GM21526 (cell line): Measurements from ENCODE around the gene PSMD1.

Experiments
- ATAC-seq: cut with Tn5 transposase; IDR thresholded peaks from one replicate; pipeline ENCODE4 v1.9.1; 2021; ENCODE audit warnings: moderate library complexity; ENCODE audit not compliant: unreplicated experiment, low FRiP score

PSMD1 gene

DNA sequence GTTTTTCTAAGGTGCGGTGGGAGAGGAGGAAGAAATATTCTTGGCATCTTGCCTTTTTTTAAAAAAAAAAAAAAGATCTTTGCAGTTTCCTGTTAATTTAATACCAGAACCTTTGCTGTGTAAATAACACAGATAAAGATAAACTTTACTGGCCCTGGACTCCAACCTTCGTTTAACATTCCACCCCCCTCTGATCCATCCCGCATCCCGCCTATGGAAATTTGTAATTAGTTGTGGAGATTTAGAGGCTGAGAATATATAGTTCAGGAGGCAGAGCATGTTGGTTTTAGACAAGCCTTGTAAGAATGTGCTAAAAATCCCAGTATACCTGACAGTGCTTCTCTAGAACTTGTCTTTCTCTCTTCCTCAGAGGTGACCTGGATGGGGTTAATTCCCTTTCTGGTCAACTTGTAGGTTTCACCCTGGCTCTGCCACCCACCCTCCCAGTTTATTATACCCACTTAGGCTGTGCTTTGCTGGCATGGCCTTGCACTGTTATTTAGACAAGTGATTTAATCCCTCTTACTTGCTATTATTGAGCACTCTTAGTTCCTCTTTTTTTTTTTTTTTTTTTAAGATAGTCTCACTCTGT lies 22.3 kb upstream of the PSMD1 start:
- ATAC-seq = no peak

DNA sequence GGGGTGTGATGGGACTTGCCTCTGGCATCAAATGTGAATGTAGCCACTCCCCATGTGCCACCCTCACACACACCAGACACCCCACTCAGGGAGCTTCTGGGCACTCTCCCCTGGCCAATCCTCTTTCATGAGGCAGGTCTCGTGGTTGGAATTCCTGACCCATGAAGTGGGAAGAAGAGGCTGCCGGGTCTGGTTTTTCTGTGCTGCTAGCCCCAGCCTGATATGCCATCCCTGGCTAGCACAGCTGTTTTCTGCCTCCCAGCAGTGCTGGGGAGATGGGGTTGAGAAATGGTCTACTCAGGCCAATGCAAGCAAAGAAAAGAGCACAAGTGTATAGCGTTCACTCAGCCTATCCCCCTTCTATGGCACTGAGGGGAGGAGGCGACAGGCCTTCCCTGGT lies 20.5 kb upstream of the PSMD1 start:
- no peak for ATAC-seq

DNA sequence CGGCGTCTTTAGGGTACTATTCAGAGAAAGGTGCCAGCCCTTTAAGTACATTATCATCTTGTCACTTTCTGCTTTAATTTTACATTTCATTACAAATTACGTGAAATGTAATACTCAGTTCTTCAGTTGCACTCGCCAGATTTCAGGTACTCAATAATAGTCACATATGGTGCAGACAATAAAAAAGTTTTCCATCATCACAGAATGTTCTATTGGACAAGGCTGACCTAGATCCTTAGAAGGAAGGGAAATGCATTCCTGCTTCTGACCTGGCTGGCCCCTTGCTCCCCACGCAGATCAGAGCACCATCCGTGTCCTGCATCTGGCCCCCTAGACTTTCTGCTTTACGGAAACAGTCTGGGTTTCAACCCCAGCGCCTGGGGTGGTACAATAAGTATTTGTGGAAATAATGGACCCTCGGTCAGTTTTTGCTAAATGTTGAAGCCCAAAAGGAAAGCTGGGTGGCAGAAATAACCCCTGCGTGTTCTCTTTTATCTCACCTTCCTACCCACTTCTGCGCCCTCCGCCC lies 20.0 kb upstream of the PSMD1 start:
- ATAC-seq = no peak

DNA sequence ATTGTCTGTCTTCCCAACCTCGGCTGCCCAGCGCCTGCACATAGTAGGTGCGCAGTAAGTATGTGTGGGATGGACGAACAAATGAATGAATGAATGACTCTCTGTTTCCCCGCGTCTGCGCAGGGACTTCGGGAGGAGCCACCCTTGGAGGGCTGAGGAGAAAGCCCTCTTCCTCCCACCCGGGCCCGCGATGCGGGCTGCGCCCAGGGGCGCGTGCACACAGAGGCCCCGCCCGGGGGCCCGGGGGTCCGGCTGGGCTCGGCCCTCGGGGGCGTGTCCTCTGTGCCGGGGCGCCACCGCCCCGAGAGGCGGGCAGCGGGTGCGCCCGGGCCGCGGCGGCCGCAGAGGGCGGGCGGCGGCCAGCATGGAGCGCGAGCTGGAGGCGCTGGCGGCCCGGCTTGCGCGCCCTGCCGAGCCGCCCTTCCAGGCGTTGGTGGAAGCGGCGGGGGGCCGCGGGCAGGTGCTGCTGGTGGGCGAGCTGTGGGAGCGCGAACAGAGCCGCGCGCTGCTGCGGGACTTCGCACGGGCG lies 19.4 kb upstream of the PSMD1 start, which contains the start of gene C2orf72:
TSS of gene C2orf72 (plus strand) at position 322 of the 529 bp plus-strand sequence. CDS start at position 365, 43 bp downstream.
- no peak for ATAC-seq

DNA sequence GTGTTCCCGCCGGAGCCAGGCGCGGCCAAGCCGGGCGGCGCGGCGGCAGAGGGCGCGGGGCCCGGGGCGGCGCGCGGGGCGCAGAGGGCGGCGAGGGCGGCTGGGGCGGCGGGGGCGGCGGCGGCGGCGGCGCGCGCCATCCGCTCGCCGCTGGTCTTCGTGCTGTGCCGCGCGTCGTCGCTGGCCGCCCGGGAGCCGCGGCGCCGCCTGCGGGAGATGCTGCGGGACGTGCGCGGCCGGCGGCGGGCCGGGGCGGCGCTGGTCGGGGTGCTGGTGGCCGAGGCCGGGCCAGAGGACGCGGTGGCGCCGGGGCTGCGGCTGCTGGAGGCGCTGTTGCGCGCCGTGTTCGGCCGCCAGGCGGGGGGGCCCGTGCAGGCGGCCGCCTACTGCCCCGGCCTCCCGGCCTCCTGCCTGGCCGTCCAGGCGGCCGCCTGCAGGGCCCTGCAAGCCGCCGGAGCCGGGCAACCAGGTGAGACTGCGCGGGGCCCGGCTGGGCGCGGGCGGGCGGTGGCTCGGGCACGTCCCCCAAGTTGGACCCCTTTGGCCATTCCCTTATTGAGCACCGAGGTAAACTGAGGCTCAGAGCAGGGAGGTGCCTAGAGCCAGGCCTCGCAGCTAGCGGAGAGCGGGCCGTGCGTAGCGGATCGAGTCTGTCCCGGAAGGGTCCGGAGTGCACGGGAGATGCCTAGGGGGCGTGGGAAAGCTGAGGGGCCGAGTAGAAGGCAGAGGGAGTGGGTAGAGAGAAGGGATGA lies 18.8 kb upstream of the PSMD1 start:
- ATAC-seq = no peak

DNA sequence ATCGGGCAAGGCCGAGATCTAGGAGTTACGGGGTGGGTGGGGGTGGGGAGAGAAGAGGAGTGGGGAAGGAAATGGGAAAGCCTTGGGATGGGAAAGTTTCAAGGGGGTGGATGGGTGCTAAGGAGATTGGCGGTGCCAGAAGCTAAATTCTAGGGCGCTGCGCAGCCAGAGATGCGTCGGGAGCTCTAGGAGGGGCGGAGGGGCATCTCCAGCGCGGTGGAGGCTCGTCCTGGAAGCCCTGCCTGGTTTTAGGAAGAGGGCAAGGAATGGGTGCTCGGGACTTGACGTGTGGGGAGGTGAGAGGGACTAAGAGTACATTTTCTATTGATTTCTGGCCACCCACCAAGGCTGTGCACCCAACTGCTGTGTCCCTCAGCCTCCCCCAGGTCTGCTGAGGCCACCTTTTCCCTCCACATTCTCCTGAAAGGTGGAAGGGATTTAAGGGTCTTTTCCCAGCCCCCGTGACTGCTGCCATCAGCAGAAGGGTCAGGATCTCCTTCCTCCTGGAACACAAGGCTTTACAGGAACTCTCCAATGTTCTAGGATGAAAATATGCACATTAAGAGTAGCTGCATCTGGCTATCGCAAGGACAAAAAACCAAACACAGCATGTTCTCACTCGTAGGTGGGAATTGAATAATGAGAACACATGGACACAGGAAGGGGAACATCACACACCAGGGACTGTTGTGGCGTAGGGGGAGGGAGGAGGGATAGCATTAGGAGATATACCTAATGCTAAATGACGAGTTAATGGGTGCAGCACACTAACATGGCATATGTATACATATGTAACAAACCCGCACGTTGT lies 18.0 kb upstream of the PSMD1 start:
- ATAC-seq = no peak

DNA sequence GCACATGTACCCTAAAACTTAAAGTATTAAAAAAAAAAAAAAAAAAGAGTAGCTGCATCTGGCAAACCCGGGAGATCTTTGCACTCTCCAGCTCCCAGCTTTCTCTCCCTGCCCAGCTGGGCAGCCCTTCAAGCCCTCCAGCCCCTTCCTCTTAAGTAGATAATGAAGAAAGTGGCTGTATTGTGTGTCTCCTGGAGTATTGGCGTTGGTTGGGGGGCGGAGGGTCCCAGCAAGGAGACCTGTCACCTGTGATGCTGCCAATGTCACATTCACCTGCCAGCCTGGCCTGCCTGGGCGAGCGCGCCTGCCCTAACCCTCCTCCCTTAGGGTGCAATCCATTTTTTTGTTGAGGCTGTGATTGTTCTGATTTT lies 17.4 kb upstream of the PSMD1 start:
- no peak for ATAC-seq

DNA sequence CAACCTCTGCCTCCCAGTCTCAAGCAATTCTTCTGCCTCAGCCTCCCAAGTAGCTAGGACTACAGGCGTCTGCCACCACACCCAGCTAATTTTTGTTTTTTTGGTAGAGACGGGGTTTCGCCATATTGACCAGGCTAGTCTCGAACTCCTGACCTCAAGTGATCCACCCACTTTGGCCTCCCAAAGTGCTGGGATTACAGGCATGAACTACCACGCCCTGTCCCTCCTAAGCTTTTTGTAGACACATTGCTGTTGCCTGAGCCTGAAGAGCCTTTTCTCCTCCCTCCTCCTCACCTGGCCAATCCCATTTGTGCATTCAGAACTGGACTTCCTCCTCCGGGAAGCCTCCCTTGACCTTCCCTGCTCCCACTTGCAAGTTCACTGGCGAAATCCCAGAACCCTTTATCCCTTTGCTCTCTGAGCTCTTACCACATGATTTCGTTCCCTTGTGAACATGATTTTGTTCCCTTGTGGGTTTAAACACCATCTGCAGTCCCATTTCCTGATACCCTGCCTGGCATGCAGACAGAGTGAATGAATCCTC lies 16.8 kb upstream of the PSMD1 start:
- no peak for ATAC-seq

DNA sequence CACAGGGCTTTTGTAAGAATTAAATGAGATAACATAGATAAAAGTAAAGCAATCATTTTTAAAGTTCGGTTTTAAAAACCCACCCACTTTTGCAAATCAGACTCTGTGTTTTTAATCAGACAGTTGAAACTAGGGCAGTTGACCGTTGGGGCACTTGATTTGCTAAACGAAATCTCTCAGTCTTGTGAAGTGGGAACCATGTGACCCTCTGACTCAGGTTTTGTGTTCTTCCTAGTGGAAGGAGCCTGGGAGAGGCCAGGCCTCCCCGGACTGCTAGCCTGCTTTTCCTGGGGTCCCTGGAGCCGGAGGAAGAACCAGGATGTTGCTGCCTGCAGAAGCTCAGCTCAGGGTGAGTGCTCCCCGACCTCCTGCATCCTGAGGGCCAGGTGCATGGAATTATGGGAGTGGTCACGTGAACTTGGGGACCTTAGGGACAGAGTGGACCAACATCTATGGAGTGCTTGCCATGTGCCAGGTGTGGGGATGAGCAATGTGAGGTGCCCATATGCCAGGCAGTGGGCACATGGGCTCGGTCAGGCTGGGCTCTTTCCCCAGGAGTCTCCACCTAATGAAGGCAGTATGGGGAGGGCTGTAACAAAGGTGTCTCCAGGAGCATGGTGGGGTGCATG lies 15.5 kb upstream of the PSMD1 start:
- ATAC-seq = no peak

DNA sequence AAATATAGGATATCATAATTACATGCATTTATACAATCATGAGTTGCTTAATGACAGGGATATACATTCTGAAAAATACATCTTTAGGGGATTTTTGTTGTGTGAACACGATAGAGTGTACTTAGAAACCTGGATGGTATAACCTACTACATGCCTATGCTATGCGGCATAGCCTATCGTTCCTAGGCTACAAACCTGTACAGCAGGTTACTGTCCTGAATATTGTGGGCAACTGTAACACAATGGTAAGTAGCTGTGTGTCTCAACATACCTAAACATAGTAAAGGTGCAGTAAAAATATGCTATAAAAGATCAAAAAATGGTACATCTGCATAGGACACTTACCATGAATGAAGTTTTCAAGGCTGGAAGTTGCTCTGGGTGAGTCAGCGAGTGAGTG lies 12.9 kb upstream of the PSMD1 start:
- ATAC-seq = no peak

DNA sequence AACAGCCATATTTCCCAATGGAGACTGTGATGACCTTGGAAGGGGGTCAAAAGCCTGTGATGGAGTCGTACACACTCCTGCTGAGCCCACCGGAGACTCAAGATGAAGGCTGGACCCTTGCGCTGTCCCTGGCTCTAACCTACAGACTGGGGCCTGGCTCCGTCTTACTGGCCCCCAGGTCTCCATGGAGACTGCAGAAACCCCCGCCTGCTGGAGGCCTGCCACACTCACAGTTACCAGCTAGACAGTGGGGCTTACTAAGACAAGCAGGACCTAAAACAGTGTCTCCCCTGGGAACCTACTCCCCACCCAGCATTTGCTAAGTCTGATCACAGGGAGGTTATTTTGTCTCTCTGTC lies 9.8 kb upstream of the PSMD1 start:
- no peak for ATAC-seq

DNA sequence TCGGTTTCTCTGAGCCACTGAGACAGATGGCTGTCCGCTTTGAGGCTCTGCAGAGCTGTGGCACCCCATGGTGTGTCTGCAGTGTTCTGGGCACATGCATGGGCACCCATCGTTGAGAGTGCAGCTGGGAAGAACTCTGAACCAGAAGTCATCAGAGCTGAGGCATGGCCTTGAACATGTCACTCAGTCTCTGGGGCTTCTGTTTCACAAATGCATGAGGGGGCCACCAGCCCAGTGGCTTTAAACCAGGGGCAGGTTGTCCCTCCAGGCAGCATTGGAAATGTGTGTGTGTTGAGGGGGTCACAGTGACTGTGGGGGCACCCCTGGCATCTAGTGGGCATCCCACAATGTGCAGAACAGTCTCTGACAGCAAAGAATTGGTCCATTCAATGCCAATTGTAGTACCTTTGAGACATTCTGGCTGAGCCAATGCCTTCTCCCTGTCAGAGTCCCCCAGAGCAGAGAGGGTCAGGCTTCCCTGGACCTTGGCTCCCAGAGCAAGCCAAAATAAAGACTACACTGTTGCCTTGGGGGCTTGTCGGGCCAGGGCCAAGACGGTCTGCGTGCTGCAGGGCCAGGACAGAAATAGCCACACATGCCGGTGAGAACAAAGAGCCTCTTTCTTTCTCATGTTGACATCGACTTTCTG lies 9.3 kb upstream of the PSMD1 start:
- ATAC-seq = no peak

DNA sequence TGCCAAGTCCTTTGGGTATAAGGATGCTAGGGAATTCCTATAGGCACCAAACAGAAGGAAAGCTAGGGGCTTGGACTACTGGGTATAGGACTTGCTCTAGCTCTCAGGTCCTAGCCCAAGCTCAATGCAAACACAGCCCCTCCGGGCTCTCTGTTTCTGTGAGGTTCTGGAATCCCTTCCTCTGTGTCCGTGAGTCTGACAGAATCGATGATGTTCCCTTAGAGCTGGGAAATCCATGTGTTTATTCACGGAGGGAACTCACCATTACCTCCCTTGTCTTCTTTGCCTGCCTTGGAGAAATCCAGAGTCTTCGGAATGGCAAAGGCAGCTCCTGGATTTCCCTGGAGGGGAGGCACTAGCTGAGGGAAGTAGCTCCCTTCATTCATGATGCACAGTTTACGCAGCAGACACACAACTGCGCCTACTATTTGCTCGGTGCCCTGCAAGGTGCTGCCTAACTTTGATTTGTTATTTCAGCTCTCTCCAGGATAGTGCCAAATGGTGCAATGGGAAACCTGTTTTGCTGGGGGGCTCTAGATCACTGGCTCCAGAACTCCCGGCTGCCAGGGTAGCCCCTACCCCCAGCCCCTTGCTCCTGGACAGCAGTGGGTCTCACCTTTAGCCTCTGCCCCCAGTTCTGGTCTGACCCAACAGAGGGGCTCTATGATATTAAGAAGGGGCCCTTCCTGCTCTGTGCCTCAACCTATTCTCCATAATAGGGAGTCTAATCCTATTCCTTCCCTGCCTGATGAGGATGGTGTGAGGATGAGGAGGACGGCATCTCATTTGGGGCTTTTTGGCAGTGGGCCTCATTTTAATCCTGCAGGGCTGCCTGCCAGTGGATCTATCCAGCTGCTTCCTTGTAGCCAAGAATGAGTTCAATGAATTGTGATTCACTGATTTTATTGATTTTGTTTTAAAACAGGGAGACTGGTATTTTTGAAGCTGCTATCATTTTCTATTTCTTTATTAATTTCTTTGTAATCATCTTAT lies 8.4 kb upstream of the PSMD1 start:
- ATAC-seq = no peak

DNA sequence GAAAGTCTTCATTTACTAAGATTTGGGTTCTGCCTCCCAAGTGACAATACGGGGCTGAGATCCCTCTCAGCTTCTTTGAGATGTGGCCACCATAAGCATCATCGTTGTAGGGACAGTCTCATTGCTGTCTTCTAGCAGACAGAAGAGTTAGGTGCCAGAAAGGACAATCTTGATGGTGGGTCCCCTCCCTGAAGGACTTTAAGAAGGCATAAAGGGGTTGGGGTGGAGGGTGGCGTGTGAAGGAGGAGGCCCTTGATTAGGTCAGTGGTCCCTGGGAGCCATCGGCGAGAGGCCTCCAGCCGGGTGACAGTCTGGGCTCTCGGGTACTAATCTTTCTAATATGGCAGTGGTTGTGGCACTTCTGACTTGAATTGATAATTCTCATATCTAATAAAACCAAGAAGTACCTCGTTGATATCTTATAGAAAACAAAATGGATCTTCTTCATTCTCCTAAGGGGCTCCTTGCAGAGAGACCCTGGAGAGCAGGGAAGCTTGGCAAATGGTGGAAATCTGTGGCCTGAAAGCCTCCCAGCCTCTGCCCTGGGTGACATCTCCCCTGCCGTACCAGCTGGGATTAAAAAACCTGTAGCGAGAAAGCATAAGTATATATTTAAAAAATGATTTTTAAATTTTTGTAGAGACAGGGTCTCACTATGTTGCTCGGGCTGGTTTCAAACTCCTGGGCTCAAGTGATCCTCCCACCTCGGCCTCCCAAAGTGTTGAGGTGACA lies 7.2 kb upstream of the PSMD1 start:
- ATAC-seq = no peak

DNA sequence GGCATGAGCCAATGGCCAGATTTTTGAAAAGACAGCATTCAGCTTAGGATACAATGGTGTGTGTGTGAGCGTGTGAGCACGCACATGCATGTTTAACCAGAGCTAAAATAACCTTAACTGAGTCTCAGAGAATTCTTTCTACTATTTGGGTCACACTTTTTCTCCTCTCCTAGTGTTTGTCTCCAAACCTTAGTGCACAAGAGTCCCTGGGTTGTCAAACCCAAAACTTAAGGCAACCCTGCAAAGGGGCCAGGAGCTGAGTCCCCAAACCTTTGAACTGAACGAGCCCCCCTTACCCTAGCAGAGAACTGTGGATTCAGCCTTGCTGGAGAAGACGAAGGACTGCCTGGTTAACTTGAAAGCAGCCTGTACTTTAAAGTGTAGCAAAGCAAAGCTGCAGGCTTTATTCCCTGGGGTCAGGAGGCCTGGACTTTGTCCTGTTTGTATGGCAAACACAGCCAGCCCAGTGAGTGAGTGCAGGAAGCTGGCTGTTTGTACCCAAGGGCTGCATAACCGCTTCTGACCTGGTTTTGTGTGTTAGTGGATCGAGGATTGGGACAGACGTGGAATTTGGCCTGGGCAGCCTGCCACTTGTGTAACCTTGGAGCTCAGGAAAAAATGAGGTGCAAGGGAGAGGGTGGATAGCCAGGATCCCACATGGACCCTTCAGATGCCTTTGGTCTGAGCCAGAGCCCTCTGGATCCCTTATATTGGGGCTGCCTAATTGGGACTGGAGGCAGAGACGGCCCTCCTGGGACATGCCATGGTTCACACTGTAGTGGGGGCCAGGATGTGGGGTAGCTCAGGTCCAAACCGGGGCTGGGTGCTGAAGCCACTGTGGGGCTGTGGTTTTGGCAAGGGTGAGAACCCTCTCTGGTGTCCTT lies 6.4 kb upstream of the PSMD1 start:
- ATAC-seq = no peak

DNA sequence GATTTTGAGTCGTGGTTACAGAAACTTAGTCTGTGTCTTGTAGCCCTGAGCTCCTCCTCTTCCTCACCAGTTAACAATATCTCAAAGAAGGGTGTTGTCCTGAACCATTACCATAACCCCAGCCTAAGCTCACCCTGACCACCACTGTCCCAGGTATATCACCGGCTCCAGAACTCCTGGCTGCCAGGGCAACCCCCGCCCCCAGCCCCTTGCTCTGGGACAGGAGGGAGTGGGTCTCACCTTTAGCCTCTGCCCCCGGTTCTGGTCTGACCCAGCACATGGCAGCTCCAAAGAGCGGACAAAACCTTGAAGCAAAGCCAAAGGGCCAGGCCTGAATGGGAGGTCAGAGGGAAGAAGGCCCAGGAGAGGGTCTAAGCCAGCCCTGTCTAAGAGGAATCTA lies 5.6 kb upstream of the PSMD1 start:
- ATAC-seq = no peak
